Measurements from ENCODE around the gene TNS3. TPM values are rescaled to one million over a fixed set of nuclear protein-coding genes. Genes with fewer than 3 reads are reported as not detected.

Gene TNS3
- total RNA-seq, 1 donor from 2014 or later = 41.2 TPM

DNA sequence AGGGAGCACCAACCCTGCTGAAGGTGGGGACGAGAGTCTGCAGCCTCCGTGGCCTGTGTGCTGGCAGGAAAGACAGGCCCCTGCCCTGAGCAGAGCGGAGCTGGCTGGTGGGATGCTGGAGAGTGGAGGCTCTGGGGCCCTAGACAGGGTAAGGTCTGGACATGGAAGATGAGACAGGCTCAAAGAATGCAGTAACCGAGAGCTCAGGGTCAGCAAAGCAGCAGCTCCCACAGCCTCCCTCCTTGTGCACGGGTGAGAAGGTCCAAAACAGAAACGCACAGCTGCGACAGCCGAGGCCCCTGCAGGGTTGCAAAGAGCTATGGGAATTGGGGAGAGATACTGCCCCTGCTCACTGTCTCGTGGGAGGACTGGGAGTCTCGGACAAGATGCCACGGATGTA lies 80.5 kb downstream of the TNS3 start:
- no peak for DNase-seq (ENCODE audit: low read depth)
- no peak overlapping the region for H3K4me3 ChIP-seq (ENCODE audit: low read depth, low read length)
- TF ChIP-seq, protein P1, sequence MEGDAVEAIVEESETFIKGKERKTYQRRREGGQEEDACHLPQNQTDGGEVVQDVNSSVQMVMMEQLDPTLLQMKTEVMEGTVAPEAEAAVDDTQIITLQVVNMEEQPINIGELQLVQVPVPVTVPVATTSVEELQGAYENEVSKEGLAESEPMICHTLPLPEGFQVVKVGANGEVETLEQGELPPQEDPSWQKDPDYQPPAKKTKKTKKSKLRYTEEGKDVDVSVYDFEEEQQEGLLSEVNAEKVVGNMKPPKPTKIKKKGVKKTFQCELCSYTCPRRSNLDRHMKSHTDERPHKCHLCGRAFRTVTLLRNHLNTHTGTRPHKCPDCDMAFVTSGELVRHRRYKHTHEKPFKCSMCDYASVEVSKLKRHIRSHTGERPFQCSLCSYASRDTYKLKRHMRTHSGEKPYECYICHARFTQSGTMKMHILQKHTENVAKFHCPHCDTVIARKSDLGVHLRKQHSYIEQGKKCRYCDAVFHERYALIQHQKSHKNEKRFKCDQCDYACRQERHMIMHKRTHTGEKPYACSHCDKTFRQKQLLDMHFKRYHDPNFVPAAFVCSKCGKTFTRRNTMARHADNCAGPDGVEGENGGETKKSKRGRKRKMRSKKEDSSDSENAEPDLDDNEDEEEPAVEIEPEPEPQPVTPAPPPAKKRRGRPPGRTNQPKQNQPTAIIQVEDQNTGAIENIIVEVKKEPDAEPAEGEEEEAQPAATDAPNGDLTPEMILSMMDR (IDR thresholded peaks at IDR 0.05; ENCODE audit: insufficient read depth, low read length, poor library complexity, severe bottlenecking) = no peak
- H3K36me3 ChIP-seq (ENCODE audit: control insufficient read depth, insufficient read depth, low read length) = peaks cover 1% of the 10 kb centered on the region
- H3K27me3 ChIP-seq (ENCODE audit: control insufficient read depth, insufficient read depth, low read length) = no peaks in the 10 kb centered on the region

DNA sequence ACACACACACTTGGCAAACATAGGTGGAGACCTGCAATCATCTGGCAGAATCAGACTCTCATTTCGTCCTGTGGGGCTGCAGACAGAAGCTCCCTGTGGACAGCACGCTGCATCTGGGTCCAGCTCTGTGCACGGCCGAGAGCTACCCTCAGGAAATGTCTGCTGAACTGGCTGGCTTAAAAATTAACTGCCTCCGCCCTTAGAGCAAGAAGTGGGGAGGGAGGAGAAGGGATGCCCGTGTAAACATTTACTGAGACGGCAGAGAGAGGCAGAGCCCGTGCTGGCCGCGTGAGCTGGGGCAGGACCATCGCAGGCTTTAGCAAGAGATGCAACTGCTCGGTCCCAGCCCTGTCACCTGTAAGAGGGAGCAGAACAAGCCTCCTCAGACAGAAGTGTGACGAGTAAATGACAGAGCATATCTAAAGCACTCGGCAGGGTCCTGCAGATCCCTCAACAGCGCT lies 81.8 kb downstream of the TNS3 start:
- H3K4me3 ChIP-seq (ENCODE audit: low read depth, low read length) = no peak overlapping the region
- peaks cover 1% of the 10 kb centered on the region for H3K36me3 ChIP-seq (ENCODE audit: control insufficient read depth, insufficient read depth, low read length)
- DNase-seq (ENCODE audit: low read depth) = no peak
- no peaks in the 10 kb centered on the region for H3K27me3 ChIP-seq (ENCODE audit: control insufficient read depth, insufficient read depth, low read length)
- TF ChIP-seq, protein P1 (IDR thresholded peaks at IDR 0.05; ENCODE audit: insufficient read depth, low read length, poor library complexity, severe bottlenecking) = no peak

DNA sequence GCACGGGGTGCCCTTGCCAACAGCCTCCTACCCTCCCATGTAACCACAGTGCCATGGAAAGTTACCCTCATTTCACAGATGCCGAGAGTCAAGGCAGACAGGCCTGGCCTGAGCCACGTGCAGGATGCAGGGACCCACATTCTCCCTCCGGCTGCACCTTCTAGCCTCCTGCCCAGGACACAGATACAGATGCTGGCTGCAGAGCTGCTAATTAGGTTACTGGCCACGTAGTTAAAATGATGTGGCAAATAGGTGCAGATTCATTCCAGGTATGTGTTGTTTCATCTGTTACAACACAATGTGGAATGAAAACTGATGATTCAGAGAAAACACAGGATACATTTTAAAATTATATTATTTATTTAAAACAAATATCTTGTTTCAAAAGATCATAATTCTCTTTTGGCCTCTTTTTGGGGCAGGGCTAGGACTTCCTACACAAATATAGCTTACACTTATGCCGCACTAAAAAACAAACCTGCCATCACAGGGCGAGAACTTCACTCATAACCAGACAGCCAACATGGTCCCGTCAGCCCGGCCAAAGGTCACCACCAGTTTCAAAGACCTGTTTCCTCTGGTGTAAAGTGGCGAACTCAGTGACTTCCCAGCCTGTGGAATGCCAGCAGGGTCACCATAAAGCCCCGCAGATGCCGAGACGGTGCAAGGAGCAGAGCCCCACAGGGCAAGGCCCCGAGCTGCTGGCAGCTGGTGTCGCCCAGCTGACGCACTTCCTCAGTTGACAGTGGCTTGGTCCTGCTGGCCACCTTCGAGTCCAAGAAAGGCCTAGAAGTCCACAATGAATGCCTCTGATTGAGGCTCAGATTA lies 83.5 kb downstream of the TNS3 start:
- Histone ChIP-seq H3K36me3 (ENCODE audit: control insufficient read depth, insufficient read depth, low read length) (peaks cover 1% of the 10 kb centered on the region), H3K27me3 (ENCODE audit: control insufficient read depth, insufficient read depth, low read length) (no peaks in the 10 kb centered on the region), H3K4me3 (ENCODE audit: low read depth, low read length) (no peak overlapping the region)
- no peak for DNase-seq (ENCODE audit: low read depth)
- TF ChIP-seq, protein P1 (IDR thresholded peaks at IDR 0.05; ENCODE audit: insufficient read depth, low read length, poor library complexity, severe bottlenecking) = no peak

DNA sequence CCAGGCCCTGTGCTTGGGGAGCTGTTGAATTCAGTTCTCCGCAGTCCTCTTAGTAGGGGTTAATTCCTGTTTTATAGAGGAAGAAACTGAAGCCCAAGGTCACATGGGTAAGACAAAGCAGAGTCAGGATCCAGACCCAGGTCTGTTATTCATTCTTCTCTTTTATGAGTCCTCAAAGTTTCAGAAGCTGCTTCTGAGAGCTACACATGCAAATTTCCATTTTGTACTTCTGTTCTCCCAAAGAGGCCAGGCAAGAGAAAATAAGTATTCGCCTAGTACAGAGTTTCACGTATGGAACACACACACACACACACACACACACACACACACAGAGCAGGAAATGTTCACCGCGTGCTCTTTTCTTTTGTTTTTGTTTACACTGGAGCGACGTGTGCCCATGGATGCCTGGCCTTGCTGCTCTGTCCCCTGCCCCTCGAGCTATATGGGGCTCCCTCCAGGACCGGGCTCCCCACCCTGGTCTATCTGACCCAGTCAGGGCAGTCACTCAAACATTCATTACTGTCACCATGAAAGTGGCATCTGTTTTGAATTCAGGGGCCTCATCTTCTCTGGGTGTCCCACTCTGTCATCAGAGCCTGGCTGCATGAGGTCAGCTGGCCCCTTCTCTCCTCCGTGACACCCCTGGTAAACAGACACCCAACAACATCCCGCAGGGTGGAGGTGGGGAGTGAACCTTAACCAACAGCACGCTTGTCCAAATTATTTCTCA lies 84.4 kb downstream of the TNS3 start:
- no peak overlapping the region for H3K4me3 ChIP-seq (ENCODE audit: low read depth, low read length)
- no peaks in the 10 kb centered on the region for H3K27me3 ChIP-seq (ENCODE audit: control insufficient read depth, insufficient read depth, low read length)
- TF ChIP-seq, protein P1 (IDR thresholded peaks at IDR 0.05; ENCODE audit: insufficient read depth, low read length, poor library complexity, severe bottlenecking) = no peak
- no peak for DNase-seq (ENCODE audit: low read depth)
- peaks cover 1% of the 10 kb centered on the region for H3K36me3 ChIP-seq (ENCODE audit: control insufficient read depth, insufficient read depth, low read length)

DNA sequence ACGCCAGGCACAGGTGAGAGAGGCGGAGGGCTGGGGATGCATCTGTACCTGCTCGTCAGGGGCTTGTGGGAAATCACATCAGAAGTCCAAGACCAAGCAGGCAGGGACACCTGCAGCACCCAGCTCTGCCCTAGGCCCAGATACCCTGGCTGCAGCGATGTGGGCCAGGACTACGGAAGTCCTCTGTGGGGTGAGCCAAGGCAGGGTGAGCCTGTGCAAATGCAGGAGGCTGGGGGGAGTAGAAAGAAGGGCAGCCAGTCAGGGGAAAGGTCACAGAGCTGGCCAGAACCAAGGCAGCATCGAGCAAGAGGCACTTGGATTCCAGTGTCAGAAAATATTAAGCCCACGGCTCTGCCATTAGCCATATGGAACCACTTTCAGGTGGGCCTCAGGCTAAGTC lies 85.2 kb downstream of the TNS3 start:
- no peaks in the 10 kb centered on the region for H3K27me3 ChIP-seq (ENCODE audit: control insufficient read depth, insufficient read depth, low read length)
- no peak overlapping the region for H3K4me3 ChIP-seq (ENCODE audit: low read depth, low read length)
- peaks cover 1% of the 10 kb centered on the region for H3K36me3 ChIP-seq (ENCODE audit: control insufficient read depth, insufficient read depth, low read length)
- no peak for DNase-seq (ENCODE audit: low read depth)
- TF ChIP-seq, protein P1 (IDR thresholded peaks at IDR 0.05; ENCODE audit: insufficient read depth, low read length, poor library complexity, severe bottlenecking) = no peak
